NK-92 treated with Interleukin-12 subunit alpha and Interleukin-12 subunit beta, amount 100 ng/mL, for 24 hours (cell line): ENCODE data around the gene SETD3.

Experiments
- DNase-seq: peaks from one replicate; lab custom pipeline; 2025; lab: John Stamatoyannopoulos, UW

Gene SETD3

GRCh38 chr14:99497894-99498293 lies 17.2 kb upstream of the SETD3 start:
- DNase-seq: no peak

DNA sequence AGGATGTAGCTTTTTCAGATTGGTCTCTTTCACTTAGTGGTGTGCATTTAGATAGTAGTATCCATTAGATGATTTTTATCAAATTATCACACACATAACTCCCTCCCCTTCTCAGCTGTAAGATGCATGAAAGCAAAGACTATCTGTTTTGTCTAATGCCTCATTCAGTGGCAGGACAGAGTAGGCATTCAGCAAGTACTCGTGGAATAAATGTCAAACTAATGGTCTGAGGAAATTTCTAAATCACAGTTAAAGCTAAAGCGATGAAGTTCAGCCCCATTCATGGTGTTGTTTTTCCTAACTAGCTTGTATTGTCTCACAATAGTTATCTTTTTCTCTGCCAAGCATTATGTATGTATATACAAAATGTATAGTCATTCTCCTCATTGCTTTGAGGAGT lies 16.7 kb upstream of the SETD3 start:
- DNase-seq: no peak

- DNase-seq: no peak
Observed at GRCh38 chr14:99484106-99484505, 3.4 kb upstream of the SETD3 start.

DNA sequence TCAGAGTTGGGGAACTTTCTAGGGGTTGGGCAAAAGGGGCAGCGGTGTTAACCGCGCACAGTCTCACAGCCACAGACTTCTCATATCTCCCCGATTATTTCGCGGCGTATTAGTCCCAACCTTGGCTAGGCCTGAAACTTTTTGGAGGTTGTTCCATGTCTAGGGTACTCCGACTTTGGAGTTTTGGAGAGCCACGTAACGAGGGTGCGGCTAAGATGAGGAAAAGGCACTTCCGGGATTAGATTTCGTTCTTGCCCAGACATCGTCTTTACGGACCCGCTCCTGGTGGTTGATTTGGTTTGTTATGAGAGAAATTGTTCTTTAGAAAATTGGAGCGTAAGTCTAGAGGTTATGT lies 1.1 kb upstream of the SETD3 start:
- no peak for DNase-seq

GRCh38 chr14:99480917-99481744 lies 472 bp upstream of the SETD3 start, which contains the start of gene CCNK:
CCNK (plus strand) TSS chr14:99481409; CDS start chr14:99492678, 11,269 bp downstream.
- peak; percentile 100 for DNase-seq

DNA sequence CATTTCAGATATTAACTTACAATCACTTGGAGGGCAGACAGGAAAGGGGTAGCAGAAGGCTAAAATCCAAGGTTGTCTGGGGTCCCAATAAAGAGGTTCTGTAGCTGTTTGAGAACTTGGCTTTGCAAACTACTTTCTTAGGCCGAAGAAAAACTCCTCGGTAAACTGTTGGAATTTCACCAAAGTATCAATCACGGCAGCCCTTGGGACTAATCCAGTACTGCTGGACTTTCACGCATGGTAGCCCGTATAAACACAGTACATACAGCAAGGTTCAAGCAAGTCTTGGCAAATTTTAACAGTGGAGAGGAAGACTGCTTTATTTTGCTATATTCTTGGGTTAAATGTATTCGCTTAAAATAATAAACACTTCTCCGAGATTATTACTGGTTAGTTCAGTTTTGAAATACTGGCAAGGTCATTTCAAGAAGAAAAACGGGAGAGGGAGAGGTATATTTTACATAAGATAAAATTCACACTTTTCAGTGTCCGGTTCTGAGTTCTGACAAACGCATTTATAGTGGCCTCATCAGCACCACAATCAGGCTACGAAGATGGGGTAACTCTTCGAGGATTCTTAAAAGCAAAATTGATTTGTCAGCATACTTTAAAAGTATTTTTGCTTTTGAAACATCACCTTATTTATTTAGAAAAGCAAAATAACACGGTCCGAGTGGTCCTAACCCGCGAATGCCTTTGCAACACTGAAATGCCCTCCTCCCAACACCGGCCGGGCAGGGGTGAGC lies 1.3 kb downstream of the SETD3 start:
- DNase-seq: no peak

GRCh38 chr14:99478128-99478527 lies 2.5 kb downstream of the SETD3 start:
- DNase-seq: no peak

DNA sequence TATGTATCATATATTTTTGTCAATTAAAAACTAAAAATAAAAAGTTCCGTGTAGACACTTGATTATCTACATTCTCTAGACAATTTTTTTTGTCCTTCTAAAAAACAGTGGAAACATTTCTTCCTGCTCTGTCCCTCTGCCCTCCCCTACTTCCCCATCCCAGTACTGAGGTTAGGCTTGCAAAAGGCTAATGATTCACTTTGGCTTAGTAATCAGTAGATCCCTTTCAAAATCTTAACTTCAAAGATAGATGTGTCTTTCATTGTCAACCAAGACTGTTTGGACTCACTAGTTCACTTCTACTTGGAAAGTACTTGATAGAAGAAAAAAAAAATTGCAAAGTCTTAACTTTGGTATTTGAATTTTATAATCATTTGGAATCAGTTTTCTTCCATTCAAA lies 3.8 kb downstream of the SETD3 start:
- no peak for DNase-seq

DNA sequence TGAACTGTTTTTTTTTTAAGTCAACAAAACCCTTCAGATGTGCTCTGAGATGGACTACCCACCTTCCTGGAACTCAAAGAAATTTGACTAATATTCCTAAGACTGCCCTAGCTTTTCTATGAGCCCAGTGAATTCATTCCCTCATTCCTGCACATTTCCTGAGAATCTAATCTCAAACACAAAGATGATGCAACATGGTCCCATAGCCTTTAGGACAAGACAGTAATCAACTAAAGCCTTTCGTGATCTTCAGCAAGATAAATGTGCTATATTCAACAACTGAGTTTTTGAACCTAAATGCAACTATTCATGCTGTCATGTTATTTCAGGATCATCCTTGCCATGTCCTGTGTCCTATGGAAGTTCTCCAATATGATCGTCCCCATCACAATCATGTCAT lies 5.0 kb downstream of the SETD3 start:
- DNase-seq: no peak

- DNase-seq: no peak
Observed at GRCh38 chr14:99475179-99475578, 5.5 kb downstream of the SETD3 start.

GRCh38 chr14:99473458-99473857 lies 7.2 kb downstream of the SETD3 start:
- no peak for DNase-seq

GRCh38 chr14:99472937-99473336 lies 7.7 kb downstream of the SETD3 start:
- no peak for DNase-seq

DNA sequence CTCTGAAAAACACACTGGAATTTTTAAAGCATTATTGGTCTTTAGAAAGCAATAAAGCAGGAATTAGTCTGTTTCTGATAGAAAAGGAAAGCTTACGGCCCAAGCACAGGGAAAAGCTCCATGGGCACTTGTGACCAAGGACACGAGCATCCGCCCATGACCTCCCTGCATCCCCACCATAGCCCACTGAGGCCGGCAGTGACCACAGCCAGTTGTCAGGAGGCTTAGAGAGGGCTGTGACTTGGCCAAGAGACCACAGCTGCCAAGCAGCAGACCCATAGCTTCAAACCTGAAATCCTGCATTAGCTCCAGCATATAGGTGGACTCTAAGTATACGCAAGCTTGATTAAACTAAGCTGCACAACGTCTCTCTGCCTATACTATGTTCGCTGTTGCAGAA lies 8.9 kb downstream of the SETD3 start:
- DNase-seq: no peak

DNA sequence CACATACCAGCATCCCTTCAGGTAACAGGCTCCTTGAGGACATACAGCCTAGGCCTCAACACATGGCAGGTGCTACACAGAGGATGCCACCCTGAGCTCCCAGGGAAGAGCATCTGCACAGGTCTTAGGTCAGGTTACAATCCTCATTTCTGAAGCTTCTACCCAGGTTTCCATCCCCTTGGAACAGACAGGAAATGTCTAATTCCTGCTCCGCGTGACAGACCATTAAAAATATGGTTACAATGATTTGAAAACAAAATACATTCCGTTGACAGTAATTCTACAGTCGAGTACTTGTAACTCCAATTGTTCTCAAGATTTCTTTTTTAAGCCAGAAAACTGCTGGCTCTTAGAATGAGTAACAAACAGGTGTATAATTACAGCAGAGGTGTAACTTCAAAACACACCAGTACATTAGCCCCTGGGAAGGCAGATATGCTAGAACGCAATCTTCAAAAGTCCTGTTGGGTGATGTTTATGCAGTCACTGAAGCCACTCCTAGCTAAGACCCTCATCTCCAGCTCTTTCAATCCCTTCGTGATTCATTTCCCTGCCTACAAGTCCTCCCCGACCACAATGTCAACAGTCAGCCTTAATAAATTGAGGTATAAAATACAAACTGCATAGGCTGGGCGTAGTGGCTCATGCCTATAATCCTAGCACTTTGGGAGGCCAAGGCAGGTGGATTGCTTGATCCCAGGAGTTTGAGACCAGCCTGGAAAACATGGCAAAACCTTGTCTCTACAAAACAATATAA lies 11.6 kb downstream of the SETD3 start:
- DNase-seq: no peak

DNA sequence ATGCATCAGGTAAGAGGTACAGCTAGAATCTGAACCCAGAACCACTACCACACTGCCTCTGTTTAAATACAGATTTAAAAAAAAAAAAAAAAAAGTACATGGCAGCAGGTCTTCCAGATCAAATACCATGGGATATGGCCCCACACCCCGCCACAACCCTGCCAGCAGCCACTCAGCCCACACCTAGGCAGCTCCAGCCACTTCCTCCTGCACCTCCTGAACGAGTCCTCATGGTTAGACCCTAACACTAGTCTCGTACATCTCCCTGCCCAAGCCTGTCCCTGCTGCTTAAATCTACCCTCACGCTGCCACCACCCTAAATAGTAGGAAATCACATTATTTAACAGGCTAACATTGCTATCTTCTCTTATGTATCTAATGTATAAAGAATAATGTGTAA lies 12.6 kb downstream of the SETD3 start:
- no peak for DNase-seq

DNA sequence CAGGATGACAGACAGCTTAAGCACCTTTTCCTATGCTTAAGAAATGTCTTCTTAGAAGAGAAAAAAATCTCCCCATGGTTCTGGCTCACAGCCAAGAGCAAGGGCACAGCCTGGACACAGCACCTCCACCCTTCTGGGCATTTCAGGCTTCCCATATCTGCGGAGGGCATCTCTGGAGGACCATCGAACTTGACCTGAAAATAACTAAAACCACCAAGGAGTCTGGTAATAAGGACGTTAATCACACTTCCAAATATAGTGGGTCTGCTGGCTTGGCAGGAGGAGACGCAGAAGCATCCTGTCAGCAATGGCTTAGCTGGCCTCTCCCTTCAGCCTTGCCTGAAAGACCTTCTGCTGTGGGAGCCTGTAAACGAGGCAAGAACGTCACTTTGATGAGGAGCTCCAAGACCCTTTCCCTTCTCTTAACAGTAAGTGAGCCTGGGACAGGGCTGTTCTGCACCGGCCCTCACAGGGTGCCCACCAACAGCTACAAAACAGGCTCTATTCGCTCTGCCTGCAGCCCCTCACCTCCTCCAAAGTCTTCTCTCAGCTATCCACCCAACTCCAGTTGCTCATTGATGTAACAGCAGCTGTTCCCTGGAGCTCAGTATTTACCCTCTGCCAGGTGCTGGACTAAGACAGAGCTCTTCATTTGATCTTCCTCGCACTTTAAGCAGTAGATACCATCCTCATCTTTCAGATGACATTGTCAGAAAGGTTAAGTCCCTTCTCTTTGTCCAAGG lies 13.2 kb downstream of the SETD3 start:
- no peak for DNase-seq

DNA sequence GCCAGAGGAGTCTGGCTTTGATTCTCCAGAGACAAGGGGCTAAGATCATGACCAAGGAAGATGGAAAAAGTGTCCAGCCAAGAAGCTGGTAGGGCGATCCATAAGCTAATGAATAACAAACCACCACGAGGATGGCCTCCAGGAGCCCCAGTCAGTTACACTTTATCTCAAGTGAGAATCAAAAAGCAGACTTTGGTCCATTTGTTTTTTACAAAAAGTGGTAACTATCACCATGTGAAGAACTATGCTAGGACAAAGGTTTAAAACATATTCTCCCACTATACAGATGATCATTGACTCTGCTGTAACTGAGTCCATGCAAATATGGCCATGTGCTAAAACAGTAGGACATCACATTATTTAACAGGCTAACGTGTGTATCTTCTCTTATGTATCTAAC lies 13.9 kb downstream of the SETD3 start:
- no peak for DNase-seq

GRCh38 chr14:99465288-99465687 lies 15.4 kb downstream of the SETD3 start:
- no peak for DNase-seq

DNA sequence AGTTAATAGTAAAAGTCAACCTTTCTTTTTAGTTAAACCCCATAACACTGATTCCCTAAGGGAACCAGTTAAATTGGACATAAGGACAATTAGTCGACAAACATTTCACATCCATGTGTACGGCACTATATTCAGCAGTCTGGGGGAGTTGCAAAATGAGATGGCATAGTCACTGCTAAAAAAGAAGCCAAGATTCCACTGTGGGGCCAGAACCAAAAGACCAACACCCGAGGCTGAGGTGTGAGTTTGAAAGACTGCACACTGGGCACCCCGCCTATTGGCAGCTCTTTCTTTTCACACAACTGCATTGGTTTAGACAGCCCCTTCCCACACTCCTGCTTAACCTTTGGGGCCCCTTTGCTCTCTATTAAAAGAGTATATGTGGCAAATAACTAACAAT lies 16.7 kb downstream of the SETD3 start:
- DNase-seq: no peak

DNA sequence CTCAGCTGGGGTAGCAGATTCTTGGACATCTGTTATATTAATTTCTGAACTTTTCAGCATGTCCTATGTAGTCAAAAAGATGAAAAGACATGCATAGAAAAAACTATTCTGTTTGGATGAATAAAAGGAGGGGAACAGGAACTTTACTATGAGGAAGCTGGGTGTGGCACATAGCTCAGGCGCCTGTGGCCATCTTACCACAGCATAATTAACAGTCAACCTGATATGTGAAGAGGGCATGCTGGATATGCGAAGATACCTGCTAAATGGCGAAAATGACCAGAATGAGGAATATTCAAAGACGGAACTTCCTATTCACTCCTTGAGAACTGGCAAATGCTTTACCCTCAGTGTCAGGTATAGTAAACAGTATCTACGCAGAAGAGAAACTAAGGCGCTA lies 18.4 kb downstream of the SETD3 start:
- DNase-seq: no peak

GRCh38 chr14:99461411-99462085 lies 19.1 kb downstream of the SETD3 start:
- DNase-seq: no peak

DNA sequence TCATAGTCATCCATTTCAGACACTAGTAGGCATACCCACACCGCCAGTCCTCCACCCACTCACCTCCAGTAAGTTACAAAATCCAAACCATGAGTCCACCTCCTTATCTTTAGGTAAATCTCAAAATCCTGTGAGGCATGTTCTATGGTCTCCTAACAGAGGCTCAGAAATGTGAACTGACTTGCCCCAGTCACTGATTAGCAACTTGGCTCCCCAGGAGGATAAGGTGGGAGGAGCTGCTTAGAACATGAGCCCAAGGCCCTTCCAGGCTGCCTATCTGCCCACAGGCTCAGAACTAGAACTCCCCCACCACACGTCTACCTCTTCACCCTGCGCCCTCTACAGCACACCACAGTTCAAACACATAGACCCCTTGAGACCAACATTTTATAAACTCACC lies 19.9 kb downstream of the SETD3 start:
- no peak for DNase-seq
